Left hindlimb (tissue), 1 donor: ENCODE results near the gene FBXL7.

Source experiments
- DNase-seq: peaks from one replicate; pipeline ENCODE4 v3.0.0-alpha.2; 2018

The FBXL7 gene

DNA sequence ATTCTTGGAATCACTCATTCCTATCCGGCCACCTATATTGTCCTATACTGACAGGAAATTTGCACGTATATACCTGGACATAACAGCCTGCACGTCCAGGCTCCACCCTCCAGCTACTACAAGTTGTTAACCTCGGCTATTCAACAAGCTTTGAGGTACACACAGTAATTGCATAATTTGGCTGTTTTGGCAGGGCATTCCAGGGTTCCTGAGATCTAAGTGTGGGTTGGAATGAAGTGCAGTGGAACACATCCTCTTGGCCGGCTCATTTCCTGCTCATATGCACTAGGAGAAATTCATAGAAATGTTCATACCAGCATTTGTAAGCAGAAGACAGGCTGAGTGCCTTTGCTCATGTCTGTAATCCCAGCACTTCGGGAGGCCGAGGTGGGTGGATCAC lies 222.3 kb downstream of the FBXL7 start:
- no peak for DNase-seq

DNA sequence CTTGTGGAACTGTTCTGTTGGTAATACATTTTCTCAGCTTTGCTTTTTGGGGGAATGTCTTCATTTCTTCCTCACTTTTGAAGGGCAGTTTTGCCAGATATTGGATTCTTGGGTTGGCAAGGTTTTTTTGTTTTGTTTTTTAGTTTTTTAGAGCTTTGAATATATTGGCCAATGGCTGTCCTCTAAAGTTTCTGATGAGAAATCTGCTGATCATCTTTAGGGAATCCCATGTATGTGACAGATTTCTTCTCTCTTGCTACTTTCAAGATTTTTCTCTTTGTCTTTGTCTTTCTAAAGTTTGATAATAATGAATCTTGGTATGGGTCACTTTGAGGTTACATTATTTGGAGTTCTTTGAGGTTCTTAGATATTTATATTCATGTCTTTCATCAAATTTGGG lies 227.4 kb downstream of the FBXL7 start:
- no peak for DNase-seq

DNA sequence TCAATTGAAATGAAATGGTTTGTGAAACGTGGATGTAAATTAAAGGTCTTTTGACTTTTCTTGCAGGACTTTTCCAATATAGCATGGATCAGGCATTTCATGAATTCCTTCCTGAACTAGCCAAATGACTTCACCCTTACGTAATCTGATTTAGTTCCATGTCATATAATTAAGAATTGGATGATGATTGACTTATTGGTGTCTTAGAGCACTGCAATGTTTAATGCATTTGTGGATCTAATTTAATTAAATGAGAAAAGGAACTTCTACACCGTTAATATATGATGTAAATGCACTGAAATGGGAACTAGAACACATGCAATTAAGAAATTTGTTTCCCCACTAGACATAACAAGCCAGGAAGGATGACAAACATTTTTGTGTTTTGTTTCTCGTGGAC lies 228.8 kb downstream of the FBXL7 start:
- DNase-seq = no peak

DNA sequence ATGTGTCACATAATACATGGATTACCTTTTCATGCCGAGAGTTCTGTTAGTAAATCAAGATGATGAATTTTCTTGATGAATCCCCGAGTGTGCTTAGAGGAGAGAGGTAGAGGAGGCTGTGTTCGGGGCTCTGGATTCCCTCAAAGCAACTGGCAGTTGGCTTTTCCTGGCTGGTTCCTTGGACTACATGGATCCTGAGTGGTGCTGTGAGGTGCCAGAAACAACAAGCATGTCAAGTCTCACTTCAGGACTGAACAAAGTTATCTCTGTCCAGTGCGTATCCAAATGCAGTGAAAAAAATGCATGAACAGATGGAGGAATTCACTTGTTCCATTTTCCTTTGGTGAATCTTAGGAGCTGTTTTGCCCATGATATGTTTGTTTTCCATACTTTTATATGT lies 231.7 kb downstream of the FBXL7 start:
- DNase-seq = no peak

DNA sequence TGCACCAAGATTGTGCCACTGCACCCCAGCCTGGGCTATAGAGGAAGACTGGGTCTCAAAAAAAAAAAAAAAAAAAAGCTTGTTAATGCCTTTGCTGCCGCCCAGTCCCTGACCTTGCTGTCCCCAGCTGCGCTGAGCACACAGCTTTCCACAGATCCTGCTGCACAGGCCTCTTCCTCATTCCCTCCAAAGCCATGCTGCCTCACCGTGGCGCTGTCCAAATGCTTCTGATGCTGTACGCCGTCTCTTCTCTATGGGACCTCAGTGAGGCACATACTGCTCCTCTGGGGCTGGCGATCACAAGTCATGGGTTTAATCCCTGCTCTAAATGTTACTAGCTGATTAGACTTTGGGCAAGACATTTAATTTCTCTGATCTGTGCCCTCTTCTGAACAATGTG lies 234.1 kb downstream of the FBXL7 start:
- DNase-seq = no peak

DNA sequence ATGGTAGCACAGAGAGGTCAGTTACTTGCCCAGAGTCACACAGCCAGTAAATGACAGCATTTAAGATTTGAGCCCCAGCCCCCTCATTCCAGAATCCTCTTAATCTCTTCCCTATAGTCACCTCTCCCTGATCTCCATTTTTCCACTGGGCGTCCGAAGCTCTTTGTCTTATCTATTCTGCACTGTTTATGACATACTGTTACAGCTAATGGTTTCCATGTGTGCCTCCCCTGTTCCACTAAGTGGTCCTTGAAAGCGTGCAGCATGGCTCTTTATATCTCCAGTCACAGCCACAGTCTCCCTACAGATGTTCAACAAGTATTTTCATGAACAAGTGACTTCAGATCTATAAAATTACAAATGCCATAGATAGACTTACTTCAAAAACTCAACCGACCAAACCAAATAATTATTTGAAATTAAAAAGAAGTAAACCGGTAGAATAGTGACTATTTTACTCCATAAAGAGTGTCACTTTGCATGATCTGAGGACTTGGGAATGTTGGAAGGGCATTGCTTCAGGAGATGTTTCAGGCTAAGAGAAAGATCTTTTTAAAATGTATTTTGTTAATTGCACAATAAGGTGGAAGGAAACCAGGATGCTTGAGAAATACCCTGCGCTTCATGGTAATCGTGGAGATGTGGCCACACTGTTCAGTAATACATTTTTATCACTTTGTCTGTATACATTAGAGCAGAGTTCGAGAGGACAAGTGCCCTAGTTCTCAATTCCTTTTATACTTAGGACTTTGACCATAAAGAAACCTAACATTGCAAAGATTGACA lies 237.2 kb downstream of the FBXL7 start:
- DNase-seq = no peak

DNA sequence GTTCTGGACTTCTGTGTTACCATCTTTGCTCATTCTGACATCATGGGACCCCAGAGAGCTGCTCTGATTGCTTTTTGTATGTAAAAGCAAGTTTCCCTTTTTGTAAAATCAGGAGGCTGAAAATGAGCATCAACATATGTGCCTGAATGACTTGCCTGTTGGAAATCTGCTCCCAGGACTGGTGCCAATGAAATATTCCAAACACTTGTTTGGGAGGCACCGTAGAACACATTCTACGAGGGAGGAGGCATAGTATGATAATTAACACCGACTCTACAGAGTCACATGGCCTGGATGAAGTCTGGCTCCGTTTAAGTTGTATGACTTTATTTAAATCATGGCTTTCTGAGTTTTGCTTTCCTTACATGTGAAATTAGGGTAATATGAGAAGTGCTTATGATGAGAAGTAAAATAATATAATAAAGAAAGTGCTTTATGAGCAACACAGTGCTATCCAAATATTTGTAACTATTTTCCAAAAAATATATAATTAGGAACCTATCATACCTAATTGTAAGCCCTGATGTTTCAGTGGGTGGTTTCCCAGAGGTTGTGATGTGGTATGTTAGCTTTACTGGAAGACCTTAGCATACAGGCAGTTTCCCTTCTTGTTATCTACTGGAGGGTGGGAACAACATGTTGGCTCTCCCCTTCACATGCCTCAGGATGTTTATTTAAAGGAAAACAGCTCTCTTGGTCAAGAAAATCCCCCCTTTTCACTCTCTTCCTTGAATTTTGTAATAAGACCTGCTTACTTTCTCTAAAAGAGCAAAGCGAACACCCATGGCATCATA lies 238.1 kb downstream of the FBXL7 start:
- peak; percentile 40 for DNase-seq

DNA sequence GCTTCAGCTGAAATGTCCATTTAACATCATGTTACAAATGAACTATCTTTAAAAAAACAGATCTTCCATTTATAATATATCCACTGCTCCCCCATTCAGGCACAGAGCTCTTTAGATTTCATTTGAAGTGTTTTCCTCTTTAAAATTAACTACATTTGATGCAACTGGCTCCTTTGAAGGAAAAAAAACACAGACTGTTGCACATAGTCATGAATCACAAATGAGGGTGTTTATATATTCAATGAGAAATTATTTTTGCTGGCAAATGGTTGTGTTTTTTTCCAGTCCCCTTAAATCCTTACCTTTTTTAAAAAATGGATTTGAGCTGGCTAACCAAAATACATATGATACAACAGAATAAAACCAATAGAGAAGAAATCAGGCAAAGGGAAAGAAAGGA lies 240.4 kb downstream of the FBXL7 start:
- DNase-seq = no peak

DNA sequence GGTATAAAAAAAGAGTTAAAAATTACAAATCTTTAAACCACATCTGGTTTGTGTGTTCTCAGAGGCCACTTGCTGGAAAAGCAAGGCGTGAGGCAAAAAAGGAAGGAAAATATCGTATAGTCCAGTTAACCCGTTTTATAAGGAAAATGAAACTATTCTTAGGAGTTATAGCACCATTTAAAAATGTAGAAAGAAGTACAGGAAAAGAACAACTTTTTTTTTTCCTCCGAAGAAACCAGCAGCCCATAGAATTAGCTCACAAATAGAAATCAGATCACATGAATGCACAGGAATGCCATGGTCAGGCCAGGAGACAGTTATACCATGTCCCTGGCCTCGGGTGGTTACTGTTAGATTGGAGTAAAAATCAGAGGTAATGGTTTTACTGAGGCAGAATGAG lies 241.6 kb downstream of the FBXL7 start:
- DNase-seq = no peak

DNA sequence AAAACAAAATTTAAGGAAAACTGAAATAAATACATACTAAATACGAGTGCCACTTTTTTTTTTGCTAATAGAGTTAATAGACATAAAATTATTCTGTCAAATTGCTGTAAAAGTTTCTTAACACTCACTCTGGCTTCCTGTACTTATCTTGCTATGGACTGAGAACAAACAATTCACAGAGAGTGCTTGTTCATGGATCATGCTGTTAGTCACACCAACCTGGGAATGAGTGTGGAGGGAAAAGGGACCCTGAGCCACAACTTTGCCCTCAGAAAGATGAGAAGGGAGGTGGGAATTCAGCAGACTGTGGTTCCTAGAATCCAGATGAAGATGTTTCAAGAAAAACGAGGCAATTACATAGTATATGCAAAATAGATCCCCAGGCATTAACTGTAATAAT lies 246.9 kb downstream of the FBXL7 start:
- DNase-seq = no peak

DNA sequence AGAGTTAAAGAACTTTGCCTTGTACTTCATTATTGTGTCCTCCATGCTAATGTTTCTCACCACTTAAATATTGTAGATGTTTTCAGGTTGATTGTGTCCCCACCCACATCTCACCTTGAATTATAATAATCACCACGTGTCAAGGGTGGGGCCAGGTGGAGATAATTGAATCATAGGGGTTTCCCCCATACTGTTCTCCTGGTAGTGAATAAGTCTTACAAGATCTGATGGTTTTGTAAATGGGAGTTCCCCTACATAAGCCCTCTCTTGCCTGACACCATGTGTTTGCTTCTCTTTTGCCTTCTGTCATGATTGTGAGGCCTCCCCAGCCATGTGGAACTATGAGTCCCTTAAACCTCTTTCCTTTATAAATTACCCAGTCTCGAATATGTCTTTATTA lies 248.3 kb downstream of the FBXL7 start:
- DNase-seq = no peak

DNA sequence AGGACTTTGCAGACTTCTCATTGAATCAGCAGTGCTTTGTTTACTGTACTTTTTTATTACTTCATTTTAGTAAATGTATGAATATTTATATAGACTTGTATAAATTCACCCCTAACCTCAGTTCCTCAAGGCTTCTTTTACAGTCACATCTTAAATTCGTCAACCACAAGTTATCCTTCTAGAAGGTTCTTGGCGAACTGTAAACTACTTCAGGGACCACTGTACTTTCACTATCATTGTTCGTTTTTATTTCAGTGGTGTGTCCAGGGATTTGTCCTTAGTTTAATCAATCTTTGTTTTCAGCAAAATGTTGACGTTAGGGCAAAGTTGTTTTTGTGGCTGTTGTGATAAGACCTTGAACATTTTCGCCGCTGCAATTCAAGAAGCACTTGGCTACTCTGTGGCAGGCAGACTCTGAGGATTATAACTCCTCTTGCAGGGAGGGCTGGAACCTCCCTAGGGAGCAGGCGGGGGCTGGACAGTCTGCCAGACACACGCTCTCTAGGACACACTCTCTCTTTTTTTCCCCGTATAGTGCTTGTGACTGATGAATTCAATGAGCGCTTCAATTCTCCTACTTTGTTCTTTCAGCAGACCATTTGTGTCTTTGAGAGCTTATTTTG lies 252.8 kb downstream of the FBXL7 start:
- DNase-seq = no peak

DNA sequence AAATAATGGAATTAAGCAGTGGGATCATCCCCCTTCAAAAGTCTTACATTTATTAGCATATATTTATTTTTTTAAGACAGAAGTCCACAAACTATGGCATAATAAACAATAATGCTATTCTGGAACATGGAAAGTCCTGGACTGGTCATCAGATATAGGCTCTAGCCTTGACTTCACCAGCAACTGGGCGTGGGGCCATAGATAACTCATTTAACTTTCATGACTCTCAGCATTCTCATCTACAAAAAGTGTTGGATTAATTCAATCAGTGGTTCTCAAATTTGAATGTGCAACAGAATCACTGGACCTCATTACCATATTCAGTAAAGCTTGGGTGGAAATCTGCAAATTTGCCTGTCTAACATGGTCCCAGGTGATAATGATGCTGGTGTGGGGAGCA lies 253.8 kb downstream of the FBXL7 start:
- DNase-seq = no peak

DNA sequence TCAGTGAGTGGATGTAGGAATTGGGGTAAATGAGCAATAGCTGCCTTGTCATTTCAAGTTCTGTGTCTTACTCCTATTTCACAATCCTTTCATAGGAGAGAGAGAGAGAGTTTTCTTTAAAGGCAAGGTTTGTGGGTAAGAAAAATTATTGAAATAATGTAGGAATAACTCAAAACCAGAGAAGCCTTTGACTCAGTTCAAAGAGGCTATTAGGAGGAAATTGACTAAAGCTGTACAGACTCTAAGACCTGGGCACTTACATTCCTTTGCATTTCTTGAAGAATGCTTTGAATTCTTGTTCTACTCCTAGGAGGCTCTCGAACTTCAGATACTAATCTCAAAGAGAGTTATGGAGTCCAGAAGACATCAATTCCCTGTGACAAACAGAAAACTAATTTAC lies 257.1 kb downstream of the FBXL7 start:
- no peak for DNase-seq

DNA sequence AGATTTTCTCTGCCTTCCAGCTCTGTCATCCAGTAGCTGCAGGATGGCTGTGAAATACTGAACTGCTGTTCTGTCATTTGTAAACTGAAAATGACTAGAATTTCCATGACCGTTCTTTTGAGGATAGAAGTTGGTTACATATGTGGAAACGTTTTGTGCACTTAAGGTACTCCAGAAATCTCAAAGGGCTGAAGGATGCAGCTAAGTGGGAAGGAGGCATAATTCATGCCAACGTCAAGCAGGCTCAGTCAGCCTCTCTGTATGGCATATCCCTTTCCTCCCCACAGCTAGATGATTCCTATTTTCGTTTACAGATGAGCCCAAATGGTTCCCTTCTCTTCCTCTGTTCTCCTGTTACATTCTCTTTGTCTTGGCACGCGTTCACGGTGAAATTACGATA lies 257.6 kb downstream of the FBXL7 start:
- DNase-seq = no peak

DNA sequence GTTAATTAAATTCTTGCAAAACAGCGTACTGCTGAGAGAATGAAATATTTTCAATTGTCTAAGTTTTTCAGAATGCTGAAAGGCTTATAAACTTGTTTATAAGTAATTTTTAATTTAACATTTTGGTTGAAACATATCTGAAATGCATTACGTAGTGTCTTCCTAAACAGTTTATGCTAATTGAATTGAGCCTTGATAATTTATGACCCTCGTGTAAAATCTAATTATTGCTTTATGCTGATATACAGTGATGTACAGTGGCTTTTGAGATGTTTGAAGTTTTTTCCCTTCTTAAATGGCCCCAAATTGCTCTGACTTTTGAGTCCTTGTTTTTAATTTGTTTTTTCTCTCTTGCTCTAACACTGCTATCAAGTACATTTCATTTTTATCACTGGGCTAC lies 262.7 kb downstream of the FBXL7 start:
- DNase-seq = no peak

DNA sequence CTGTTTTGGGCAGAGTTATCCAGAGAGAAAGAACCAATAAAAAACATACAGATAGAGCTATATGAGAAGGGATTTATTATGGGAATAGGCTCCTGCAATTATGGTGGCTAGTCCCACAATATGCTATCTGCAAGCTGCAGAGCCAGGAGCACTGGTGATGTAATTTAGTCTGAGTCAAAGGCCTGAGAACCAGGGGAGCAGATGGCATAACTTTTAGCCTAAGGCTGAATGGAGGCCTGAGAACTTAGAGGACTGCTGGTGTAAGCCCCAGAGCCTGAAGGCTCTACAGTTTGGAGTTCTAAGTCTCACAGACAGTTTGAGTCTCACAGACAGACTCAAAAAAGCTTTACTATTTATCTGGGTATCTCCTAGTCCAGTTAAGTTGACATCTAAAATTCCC lies 263.8 kb downstream of the FBXL7 start:
- DNase-seq = no peak

DNA sequence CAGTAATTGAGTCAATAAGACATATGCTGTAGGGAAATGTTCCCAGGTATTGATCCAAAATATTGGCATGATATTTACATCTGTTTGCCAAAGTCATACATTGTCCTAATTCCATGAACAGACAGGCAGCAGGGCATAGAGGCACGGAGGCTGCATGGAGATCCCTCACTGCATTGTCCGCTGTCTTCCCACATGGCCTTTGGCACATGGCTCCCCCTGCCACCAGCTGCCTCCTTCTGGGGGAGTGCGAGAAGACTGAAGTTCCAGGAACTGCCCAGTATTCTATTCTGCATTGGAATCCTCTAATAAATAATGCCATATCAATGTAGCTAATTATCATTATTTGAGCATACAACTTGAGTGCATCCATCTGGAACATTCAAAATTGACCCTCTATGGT lies 269.0 kb downstream of the FBXL7 start:
- DNase-seq = no peak

DNA sequence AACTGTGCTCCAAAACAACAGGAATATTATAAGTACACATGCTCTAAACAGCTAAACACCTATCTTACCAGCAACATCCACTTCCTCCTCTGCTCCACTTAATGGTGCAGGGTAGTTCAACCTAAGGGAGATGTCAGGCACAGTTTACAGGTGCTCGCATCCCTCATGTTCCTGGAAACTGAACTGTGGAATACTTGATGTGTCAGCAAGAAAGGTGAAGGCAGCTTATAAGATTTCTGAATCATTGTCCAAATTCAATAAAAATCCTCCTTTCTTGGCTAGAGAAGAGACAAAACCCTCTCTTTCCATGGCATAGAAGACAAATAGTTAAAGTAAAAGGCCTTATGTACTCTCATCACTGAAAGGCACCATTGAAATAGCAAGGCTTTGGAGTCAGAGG lies 272.2 kb downstream of the FBXL7 start:
- DNase-seq = no peak

DNA sequence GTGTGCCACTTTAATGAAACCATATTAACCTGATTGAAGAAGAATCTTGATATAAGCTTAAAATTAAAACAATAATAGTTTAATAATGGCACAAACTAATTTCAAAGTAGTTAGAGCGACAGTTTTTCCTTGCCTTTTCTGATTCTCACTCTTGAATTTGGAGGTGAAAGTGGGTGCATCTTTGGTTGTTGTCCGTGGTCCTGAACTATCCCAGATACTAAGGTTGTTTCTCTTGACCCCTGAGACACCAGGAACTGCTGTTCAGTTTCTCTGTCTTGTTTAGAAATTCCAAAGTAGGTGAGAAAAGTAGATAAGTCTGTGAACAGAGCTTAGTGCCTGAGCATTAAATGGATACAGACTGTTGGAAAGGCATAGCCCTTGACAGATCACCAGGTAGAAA lies 274.7 kb downstream of the FBXL7 start:
- no peak for DNase-seq

DNA sequence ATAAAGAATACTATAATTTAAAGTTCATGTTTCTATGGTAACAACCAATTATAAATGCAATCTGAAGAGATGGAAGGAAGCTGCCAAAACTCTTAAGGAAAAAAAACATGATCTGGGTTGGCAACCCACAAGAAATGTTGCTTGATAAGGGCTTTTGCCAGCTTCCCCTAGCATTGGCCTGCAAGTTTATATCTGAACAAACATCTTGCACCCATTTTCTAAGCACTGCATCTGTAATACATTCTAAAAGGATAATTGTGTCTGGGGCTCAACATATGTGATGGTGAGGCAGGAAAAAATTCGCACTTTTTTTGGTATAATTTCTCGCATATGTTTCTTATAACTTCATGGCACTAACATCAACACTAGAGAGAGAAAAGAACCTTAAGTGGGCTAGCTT lies 276.4 kb downstream of the FBXL7 start:
- DNase-seq = no peak

DNA sequence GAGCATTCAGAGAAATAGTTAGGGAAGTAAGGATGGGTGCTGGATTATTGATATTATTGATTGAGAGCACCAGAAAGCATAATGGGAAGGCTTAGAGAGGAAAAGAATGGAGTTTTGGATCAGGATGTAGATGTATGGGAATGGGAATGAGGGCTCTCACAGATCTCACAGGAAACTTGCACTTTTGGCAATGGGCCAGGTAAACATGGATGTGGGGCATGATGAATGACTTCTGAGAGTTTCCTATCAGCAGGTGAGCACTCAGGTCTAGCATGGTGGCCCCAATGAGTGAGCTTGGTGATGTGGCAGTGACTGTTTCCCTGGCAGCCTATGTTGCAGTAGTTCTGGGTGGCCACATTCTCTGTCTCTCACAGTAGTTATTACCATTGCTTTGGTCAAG lies 283.8 kb downstream of the FBXL7 start:
- DNase-seq = no peak

DNA sequence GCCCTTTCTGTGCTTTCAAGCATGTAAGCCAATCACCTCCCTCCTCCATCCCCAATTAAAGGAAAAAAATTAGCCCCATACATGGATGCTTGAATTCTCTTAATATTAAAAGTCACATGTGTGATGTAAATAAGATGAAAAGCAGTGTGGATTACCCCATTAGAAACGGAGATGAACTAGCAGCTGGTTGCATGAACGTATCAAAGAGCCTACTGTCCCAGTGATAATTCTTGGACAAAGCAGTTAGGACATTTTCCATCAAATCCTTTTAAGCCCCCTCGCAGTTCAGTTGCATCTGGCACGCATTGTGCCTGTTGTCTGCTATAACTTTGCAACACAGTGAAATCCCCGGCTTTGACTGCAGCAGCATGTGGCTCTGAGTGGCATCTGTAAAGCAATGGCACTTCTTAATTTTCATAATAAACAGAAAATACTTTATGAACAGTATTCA lies 285.6 kb downstream of the FBXL7 start:
- DNase-seq = no peak

DNA sequence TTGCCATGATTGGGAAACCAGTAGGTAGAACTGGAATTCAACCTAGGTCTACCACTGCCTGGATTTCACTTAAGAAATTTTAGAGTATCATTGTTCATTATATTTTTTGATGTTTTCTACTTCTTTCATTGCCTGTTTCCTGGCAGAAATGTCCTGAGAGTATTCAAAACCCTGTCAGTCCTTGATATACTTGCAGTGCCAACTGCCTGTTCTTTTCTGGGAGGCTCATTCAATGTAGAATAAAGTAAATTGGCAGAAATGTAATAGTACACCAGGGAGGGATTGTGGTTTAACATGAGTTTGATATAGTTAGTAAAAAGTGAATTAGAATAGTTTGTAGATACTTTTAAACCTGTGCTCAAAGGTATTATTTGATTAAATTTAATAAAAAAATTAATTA lies 286.3 kb downstream of the FBXL7 start:
- no peak for DNase-seq
